HG03095 (cell line): Measurements from ENCODE around the gene TSHR.

Experiments
- ATAC-seq: cut with Tn5 transposase; IDR thresholded peaks from one replicate; pipeline ENCODE4 v1.9.1; 2021; ENCODE audit warnings: moderate library complexity; ENCODE audit not compliant: unreplicated experiment

The TSHR gene

GRCh38 chr14:81170104-81170828, 214.8 kb downstream of the TSHR start:
- ATAC-seq = peak; percentile 93

- ATAC-seq = no peak
Measured at GRCh38 chr14:81170829-81171195, 215.4 kb downstream of the TSHR start.

- ATAC-seq = peak; percentile 24
Measured at GRCh38 chr14:81172353-81172752, 216.9 kb downstream of the TSHR start.

- ATAC-seq = peak; percentile 30
Measured at GRCh38 chr14:81172881-81173280, 217.5 kb downstream of the TSHR start.

- no peak for ATAC-seq
Measured at GRCh38 chr14:81176241-81176640, 220.8 kb downstream of the TSHR start.

GRCh38 chr14:81177225-81177624, 221.8 kb downstream of the TSHR start:
- no peak for ATAC-seq

- peak; percentile 58 for ATAC-seq
Measured at GRCh38 chr14:81178063-81178462, 222.6 kb downstream of the TSHR start.

GRCh38 chr14:81179631-81180030, 224.2 kb downstream of the TSHR start:
- no peak for ATAC-seq

GRCh38 chr14:81187832-81188522, 232.6 kb downstream of the TSHR start:
- peak; percentile 79 for ATAC-seq

GRCh38 chr14:81192594-81192993, 237.2 kb downstream of the TSHR start:
- ATAC-seq = no peak

- ATAC-seq = peak; percentile 71
Measured at GRCh38 chr14:81193924-81194633, 238.7 kb downstream of the TSHR start.
